Right atrium auricular region (tissue), 2 donors: ENCODE data around the gene SMTNL1. TPM values are rescaled to one million over a fixed set of nuclear protein-coding genes. Genes with fewer than 3 reads are reported as not detected.

ENCODE experiments used
- DNase-seq: peaks from one replicate; pipeline ENCODE4 v3.0.0-alpha.2; 2019; ENCODE audit warnings: low spot score
- H3K27ac ChIP-seq, 2 donors: fragments of 200-600 bp; sonication (generic); 1 replicate in 1 of 2; 2 replicates in 1 of 2; pipeline ENCODE4 v1.5.1; 2016 to 2019
- H3K27me3 ChIP-seq, 2 donors: fragments of 200-600 bp; sonication (generic); one replicate each; pipeline versions ENCODE4 v1.5.1 to v1.6.0; 2017 to 2019
- H3K36me3 ChIP-seq: fragments of 200-600 bp; sonication (generic); one replicate; pipeline ENCODE4 v1.5.1; 2016
- H3K4me1 ChIP-seq, 2 donors: fragments of 200-600 bp; sonication (generic); one replicate each; pipeline versions ENCODE4 v1.5.1 to v1.6.0; 2017 to 2019
- H3K4me3 ChIP-seq, 2 donors: fragments of 200-600 bp; sonication (generic); 1 replicate in 1 of 2; 2 replicates in 1 of 2; pipeline ENCODE4 v1.5.1; 2017 to 2019; ENCODE audit warnings: mild to moderate bottlenecking in 1 of 2, moderate library complexity in 1 of 2
- H3K9me3 ChIP-seq, 2 donors: fragments of 200-600 bp; sonication (generic); one replicate each; pipeline ENCODE4 v1.5.1; 2019
- CTCF ChIP-seq, 2 donors: fragments of 200-600 bp; sonication (generic); IDR thresholded peaks; one replicate each; pipeline ENCODE4 v1.5.1; 2019; ENCODE audit warnings: antibody characterized with exemption in 2 of 2
- total RNA-seq, 2 donors: library from RNA; depleted of rRNA; stranded (reverse); fragments of >200 nt; gene quantifications; one replicate each; pipeline ENCODE4 v1.1.0, GENCODE V29; 2016

Gene SMTNL1
- total RNA-seq, 2 donors from 2014 or later, result not detected

GRCh38 chr11:57574061-57574460 is 36.7 kb downstream of the SMTNL1 start:
- Histone ChIP-seq H3K27me3 (no peaks in the 10 kb centered on the region), H3K4me3 (no peak overlapping the region), H3K9me3 (no peaks in the 10 kb centered on the region), H3K36me3 (no peaks in the 10 kb centered on the region), H3K27ac (no peak overlapping the region), H3K4me1 (no peaks in the 10 kb centered on the region)
- no peak for TF ChIP-seq CTCF (IDR thresholded peaks at IDR 0.05)
- no peak for DNase-seq

- no peak overlapping the region for H3K4me3 ChIP-seq
- H3K27me3 ChIP-seq, result no peaks in the 10 kb centered on the region
- TF ChIP-seq CTCF (IDR thresholded peaks at IDR 0.05), result no peak
- no peaks in the 10 kb centered on the region for H3K36me3 ChIP-seq
- no peaks in the 10 kb centered on the region for H3K4me1 ChIP-seq
- H3K9me3 ChIP-seq, result no peaks in the 10 kb centered on the region
- no peak overlapping the region for H3K27ac ChIP-seq
- no peak for DNase-seq
Observed at GRCh38 chr11:57584341-57584740, 46.9 kb downstream of the SMTNL1 start.

- no peak for DNase-seq
- Histone ChIP-seq H3K4me3 (no peak overlapping the region), H3K4me1 (no peaks in the 10 kb centered on the region), H3K27me3 (no peaks in the 10 kb centered on the region), H3K9me3 (no peaks in the 10 kb centered on the region), H3K27ac (no peak overlapping the region), H3K36me3 (no peaks in the 10 kb centered on the region)
- TF ChIP-seq CTCF (IDR thresholded peaks at IDR 0.05), result no peak
Observed at GRCh38 chr11:57585301-57585700, 47.9 kb downstream of the SMTNL1 start.

- H3K27me3 ChIP-seq, result no peaks in the 10 kb centered on the region
- no peaks in the 10 kb centered on the region for H3K4me1 ChIP-seq
- no peak for TF ChIP-seq CTCF (IDR thresholded peaks at IDR 0.05)
- H3K27ac ChIP-seq, result no peak overlapping the region
- no peak for DNase-seq
- no peaks in the 10 kb centered on the region for H3K9me3 ChIP-seq
- H3K36me3 ChIP-seq, result no peaks in the 10 kb centered on the region
- H3K4me3 ChIP-seq, result no peak overlapping the region
Observed at GRCh38 chr11:57586711-57587245, 49.4 kb downstream of the SMTNL1 start.

- Histone ChIP-seq H3K36me3 (no peaks in the 10 kb centered on the region), H3K9me3 (no peaks in the 10 kb centered on the region), H3K27ac (no peak overlapping the region), H3K4me3 (no peak overlapping the region), H3K27me3 (no peaks in the 10 kb centered on the region), H3K4me1 (no peaks in the 10 kb centered on the region)
- TF ChIP-seq CTCF (IDR thresholded peaks at IDR 0.05), result no peak
- no peak for DNase-seq
Observed at GRCh38 chr11:57588046-57588710, 50.8 kb downstream of the SMTNL1 start.
